Activated CD8-positive, alpha-beta memory T cell treated with anti-CD3 and anti-CD28 coated beads for 36 hours (primary cell): Measurements from ENCODE around the gene FOXO6. TPM values are rescaled to one million over a fixed set of nuclear protein-coding genes. Genes with fewer than 3 reads are reported as not detected.

Experiments used
- CTCF ChIA-PET: fragments of 350-600 bp; sonication (Branson Sonifier 250); formaldehyde crosslinking; loops from one replicate; lab custom pipeline; 2021; ENCODE audit warnings: antibody characterized with exemption; lab: Charles Lee
- POLR2A ChIA-PET: fragments of 350-600 bp; sonication (Branson Sonifier 250); formaldehyde crosslinking; loops from one replicate; lab custom pipeline; 2021; ENCODE audit warnings: antibody characterized with exemption; lab: Charles Lee
- total RNA-seq, 2 experiments: library from RNA; stranded (reverse); gene quantifications; one replicate each; pipeline ENCODE4 v1.2.3, GENCODE V29; 2021

Gene FOXO6
- total RNA-seq, 2 experiments from 2014 or later = 0.08 to 0.21 TPM

DNA sequence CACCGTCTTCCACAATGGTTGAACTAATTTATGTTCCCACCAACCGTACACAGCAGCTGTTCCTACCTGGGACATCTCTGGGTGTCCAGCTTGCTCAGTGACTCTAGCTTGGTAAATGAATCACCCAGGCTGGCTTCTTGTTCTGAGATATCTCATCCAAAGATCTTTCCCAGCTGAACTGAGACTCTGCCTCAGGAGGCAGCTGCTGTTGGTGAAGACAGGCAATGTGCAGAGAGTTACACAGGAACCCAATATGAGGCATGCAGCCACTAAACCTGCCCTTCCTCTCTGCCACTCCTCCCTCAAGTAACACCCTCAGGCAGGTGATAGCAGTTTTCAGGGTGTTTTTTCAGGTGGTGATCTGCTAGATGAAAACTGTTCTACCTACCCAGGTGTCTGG is 14.0 kb upstream of the FOXO6 start:
- ChIA-PET POLR2A (no interaction called here), CTCF (no interaction called here)

DNA sequence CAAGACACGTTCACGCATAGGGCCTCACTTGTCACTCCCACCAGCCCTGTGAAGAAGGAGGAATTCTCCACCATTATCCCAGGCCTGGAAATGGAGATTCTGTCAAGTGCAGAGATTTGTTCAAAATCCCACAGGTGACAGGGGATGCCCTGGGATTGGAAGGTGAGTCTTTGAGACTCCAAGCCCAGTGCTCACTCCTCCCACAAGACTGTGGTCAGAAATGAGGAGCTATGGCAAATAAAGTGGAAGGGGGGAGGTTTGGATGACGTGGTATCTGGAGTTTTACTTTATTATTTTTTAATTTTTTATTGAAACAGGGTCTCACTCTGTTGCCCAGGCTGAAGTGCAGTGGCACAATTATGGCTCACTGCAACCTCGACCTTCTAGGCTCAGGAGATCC is 12.8 kb upstream of the FOXO6 start:
- CTCF ChIA-PET = interaction anchor here (0.7 to 0.8 kb wide), 2 partner anchors 31 to 196 kb away, joined by 3 read pairs; no protein-coding TSS in a partner anchor

DNA sequence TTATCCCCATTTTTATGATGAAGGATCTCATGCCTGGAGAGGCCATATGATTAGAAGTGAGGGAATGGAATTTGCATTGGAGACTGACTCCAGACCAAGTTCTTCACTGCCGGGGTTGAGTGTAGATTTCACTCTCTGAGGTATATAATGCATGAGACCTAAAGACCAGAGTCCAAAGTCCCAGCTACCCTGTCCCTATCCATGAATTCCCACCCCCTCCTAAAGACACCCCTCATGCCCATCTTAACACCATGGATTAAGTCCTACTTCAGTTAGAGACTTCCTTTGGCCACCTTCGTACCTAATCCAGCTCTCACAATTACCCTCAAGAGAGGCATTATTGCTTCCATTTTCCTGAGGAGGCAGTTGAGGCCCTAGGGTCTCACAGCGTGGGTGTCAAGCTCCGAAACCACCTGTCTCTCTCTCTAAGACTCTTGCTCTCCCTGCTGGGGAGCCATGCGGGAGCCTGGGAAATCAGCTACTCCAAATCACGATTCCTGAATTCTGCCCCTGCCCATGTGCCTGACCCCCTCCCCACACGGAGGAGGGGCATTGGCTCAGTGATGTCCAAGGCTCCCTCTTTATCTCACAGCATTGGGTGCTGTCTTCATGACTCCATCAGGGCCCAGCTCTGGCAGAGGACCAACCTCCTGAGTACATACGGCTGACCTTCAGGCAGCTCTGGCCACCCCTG is 11.7 kb upstream of the FOXO6 start:
- POLR2A ChIA-PET = no interaction called here
- CTCF ChIA-PET = no interaction called here

More for the DNA sequence above, 12.8 kb upstream of the FOXO6 start:
- POLR2A ChIA-PET = no interaction called here

DNA sequence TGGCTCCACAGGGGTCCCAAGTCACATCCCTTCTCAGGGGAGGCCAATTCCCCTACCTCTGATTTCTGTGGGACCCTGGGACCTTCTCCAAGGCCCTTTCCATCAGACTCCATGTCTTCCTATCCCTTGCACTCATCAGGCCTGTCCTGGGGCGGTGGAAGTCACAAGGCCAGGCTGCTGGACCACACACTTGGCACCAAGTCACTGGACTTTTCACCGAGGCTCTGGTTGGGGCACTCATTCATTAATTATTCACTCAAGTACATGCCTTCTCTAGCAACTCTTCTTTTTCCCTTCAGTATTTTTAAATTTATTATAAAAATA is 11.2 kb upstream of the FOXO6 start:
- CTCF ChIA-PET = no interaction called here
- POLR2A ChIA-PET = no interaction called here

DNA sequence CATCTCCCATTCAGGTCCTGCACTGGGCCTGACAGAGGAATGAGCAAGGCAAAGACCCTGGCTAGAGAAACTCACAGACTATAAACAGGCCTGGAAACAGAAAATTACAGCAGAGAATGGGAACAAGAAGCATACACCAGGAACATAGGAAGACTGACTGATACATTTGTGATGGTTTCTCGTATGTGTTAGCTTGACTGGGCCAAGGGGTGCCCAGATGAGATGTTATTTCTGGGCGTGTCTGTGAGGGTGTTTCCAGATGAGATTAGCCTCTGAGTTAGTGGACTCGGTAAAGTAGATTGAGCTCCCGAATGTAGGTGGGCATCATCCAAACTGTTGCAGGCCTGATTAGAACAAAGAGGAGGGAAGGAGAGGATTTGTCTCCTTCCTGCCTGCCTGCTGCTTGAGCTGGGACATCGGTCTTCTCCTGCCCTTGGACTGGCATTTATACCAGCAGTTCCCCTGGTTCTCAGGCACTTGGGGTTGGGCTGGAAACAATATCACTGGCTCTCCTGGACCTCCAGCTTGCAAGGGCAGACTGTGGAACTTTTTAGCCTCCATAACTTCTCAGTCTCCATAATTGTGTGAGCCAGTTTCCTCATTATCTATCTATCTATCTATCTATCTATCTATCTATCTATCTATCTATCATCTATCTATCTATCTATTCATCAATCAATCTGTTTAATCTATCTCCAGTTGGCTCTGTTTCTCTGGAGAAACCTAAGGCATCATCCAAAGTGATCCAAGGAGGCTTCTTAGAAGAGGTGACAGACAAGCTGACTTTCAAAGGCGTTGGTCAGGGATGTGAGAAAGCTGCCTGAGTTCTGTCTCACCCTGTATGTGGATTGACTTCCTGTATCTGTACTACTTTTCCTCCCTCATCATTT is 9.7 kb upstream of the FOXO6 start:
- ChIA-PET CTCF (no interaction called here), POLR2A (interaction anchor here (0.6 kb wide), 1 partner anchor 42 kb away, joined by 12 read pairs; no protein-coding TSS in a partner anchor)

DNA sequence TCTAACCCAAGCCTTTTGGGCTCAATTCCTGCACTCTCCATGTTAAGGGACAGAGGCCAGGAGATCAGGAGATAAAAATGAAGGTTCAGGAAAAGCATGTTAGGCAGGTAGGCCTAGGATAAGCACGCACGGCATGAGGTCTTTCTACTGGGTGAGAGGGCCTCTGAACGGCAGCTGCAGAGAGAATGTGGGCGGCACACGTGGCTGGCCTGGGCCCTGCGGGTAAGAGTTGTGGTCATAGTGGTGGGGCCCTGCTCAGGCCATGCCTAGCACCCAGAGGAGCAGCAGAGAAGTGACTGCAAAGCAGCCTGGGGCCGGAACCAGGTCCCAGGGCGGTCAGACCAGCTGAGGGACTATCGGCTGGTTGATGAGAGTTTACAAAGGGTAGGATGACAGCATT is 7.5 kb upstream of the FOXO6 start:
- CTCF ChIA-PET = no interaction called here
- POLR2A ChIA-PET = no interaction called here

DNA sequence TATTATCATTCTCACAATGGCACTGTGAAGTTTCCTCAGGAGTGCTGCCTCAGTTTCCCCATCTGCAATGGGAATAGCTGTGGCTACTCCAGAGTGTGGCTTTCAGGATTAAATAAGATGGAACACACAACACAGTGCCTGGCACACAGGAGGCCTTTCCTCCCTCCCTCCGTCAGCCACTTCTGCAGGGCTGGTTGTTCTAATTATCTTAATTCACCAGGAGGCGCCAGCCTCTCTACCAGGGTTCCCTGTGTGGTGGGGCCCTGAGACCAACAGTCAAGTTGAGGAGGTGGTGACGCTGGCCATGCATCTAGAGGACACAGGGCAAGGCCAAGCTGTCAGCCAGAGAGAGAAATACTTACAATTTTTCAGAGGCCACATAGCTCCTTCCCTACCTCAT is 6.3 kb upstream of the FOXO6 start:
- ChIA-PET POLR2A (no interaction called here), CTCF (no interaction called here)

DNA sequence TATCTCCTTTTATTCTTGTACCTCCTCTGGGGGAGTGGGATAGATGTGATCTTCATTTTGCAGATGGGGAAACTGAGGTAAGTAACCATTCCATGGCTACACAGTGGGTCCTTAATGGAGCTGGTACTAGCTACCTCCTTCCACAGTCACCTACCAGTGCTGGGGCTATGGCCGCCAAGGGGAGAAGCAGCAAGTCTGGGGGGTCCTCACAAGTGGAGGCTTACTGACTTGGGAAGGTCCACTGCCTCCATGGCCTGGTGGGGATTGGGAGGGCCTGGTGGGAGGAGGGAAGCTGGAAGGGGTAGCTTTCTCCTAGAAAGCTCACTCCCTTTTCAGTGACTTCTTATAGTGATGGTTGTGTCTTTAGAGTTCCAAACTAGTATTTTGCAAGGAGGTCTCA is 5.9 kb upstream of the FOXO6 start:
- ChIA-PET POLR2A (no interaction called here), CTCF (no interaction called here)

DNA sequence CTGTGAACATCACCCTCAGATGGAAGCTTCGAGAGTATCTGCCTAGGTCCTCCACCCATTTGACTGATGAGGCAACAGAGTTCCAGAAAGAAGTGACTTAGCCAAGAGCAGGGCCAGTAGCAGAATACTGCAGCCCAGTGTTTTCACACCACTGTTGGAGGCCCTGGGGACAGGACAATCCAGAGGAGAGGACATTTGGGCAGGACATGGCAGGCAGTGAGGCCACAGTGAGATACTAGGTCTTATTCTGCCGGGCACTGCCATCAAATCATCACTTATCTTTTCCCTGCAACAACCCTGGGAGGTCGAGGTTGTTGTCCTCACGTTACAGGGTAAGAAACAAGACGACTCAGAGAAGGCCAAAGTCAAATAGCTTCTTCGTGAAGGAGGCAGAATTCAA is 5.5 kb upstream of the FOXO6 start:
- ChIA-PET CTCF (no interaction called here), POLR2A (no interaction called here)

DNA sequence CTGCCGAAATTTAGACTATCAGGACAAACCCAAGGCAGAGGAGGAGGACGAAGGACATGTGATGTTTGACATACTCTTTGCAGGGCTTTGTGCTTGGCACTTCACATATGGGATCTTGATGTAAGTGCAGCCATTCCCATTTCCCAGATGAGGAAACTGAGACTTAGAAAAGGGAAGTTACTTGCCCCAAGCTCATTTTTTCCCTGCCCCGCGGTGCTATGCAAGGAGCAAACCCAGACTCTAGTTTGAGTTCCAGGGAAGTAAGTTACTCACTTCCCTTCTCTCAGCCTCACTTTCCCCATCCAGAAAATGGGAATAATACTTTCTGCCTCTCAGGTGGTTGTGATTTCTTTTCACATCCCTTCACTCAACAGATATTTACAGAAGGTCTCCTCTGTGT is 4.5 kb upstream of the FOXO6 start:
- POLR2A ChIA-PET = no interaction called here
- CTCF ChIA-PET = no interaction called here

DNA sequence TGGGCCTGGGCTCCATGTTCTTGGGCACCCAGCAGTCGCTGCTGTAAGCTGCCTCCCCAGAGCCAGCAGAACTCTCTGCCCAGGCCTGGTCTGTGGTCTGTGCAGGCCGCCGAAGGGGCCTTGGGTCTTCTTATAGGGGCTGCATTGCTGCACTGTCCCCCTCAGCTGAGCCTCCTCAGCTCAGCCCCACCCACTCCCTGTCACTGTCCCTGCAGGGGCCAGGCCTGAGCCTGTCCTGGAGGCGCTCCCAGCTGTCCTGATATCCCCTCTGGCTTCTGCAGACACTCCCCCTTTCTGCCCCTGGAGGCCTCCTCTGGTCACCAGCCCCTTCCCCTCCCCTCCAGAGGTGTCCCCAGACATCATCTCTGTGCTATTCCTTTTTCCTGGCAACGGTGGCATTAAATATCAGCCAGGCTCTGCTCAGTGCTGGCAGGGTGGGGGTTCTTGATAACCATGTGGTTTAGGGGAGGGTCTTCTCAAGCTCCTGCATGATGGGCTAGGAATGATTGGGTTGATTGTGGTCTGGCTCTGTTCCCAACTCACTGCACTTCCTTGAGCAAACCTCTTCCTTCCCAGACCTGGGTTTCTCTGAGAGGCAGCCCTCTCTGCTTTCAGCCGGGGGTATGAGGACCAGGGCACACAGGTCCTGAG is 3.7 kb upstream of the FOXO6 start:
- POLR2A ChIA-PET = no interaction called here
- CTCF ChIA-PET = no interaction called here

DNA sequence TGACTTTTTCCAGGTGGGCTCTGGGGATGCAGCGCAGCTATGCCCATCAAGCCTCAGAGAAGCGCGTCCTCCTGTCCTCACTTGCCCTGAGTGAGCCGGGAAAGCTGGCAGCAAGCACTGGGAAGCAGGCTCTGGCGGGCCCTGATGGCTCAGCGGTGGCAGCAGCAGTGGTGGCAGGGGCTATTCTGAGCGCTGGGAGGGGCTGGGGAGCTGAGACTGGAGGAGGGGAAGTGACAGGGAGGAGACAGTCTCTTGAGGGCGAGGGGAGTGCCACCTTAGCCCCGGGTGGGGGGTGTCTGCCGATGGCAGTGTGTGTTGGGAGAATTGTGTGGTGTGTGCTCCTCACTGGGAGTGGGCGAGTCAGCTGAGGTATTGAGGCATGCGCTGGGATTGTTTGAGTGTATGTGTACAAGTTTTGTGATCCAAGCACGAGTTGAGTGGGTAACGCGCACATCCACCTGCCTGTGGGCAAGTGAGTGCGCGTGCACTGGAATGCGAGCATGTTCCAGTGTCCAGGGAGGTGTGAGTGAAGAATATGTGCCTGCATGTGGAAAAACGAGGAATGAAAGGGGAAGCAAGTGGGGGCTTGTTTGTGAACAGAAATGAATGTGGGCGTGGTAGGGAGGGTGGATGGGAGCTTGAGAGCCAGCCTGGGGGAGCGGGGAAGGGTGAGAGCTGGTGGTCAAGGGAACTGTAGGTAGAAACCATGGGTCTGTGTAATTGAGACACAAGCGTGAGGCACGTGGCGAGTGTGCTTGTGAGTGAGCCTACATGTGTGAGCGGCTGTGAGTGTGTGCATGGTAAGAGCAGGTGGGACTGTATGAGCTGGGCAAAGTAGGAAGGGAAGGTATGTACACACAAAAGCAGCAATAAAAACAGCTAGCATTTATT is 2.9 kb upstream of the FOXO6 start:
- CTCF ChIA-PET = interaction anchor here (1.2 kb wide), 1 partner anchor 25 kb away, joined by 3 read pairs; no protein-coding TSS in a partner anchor
- POLR2A ChIA-PET = interaction anchor here (0.5 kb wide), 1 partner anchor 25 kb away, joined by 3 read pairs; no protein-coding TSS in a partner anchor

DNA sequence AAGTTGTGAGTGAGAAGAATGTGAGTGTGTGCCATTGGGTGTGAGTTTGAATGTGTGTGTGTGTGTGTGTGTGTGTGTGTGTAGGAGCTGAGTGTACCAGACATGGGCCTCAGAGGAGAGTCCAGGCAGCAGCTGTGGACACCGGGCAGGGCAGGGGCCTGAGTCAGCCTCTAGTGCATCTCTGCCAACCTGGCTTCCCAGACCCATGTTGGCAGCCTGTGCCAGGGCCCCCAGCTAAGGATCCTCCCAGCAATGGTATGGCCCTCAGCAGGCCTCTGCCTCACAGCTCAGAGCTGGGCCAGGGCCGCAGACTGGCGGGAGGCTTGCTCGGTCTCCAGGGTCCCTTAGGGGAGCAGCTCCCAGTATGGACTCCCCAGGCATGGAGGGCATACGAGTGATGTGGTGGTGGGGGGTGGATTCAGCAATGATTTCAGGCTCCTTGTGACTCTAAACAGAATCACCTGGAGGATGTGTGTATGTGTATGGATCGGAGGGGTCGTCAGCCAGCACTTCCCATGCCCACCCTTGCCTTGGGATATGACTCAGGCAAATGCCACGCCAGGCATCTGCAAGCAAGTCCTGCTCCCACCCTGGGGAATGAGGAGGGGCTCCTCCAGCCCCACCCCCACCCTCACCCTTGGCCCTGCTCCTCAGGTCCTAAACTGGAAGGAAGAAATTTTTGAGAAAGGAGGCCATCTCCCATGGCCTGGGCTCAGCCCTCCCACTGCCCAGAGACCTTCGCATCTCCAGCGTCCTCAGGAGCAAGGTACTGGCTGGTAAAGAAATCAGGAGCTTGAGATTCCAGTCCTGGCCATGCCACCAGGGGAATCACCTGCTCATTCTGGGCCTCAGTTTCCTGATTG is 1.8 kb upstream of the FOXO6 start:
- ChIA-PET CTCF (interaction anchor here (1.2 kb wide), 1 partner anchor 26 kb away, joined by 3 read pairs; no protein-coding TSS in a partner anchor), POLR2A (interaction anchor here (0.6 kb wide), 1 partner anchor 1394 kb away, joined by 4 read pairs; no protein-coding TSS in a partner anchor)

DNA sequence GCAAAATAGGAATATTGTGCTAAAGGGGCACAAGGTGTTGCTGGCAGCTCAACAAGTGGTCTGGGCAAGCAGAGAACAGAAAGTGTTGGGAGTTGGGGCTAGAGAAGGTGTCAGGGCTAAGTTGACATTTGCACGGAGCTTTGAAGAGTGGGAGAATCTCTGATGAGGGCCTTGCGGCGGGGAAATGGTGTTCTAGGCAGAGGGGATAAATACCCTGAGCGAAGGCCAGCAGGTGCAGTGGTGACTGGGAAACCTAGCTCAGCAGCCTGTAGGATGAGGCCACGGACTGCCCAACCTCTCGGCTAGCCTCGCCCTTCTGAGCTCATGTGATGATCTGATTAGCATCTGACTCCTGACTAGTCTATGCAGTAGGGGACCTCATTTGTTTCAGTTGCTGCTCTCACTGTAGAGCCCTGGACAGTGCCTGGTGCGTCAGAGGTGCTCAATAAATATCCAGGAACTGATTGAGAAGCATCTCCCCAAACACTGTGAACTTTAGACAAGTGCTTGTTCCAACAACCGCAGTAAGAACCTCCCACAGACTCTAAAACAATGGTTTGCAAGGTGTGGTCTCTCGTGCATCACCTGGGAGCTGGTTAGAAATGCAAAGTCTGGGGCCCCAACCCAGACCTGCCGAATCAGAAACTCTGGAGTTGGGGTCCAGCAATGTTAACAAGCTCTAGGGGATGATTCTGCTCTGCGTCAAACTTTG is 1.0 kb upstream of the FOXO6 start:
- ChIA-PET POLR2A (interaction anchor here (0.6 kb wide), 1 partner anchor 1393 kb away, joined by 4 read pairs; no protein-coding TSS in a partner anchor), CTCF (no interaction called here)

DNA sequence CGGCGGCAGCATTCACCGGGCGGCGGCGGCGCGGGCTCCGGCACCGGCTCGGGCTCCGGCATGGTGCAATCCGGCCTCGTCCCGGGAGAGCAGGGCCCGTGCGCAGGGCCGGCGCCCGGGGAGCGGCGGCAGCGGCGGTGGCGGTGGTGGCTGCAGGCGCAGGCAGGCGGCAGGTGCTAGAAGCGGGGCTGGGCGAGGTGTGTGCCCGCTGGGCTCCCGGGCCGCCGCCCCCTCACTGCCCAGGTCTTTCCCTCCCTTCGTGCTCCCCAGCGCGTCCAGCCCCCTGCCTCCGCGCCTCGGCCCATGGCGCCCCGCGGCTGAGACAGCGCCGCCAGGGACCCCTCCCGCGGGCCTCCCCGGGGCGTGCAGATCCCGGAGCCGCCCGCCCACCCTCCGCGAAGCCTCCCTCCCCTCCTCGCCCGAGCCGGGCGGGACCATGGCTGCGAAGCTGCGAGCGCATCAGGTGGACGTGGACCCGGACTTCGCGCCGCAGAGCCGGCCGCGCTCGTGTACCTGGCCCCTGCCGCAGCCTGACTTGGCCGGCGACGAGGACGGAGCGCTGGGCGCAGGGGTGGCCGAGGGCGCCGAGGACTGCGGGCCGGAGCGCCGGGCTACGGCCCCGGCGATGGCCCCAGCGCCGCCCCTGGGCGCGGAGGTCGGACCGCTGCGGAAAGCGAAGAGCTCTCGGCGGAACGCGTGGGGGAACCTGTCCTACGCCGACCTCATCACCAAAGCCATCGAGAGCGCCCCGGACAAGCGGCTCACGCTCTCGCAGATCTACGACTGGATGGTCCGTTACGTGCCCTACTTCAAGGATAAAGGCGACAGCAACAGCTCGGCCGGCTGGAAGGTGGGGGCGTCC is 492 bp downstream of the FOXO6 start:
- POLR2A ChIA-PET = no interaction called here
- CTCF ChIA-PET = interaction anchor here (1.0 to 1.3 kb wide), 2 partner anchors 54 to 56 kb away, joined by 3 to 4 read pairs; no protein-coding TSS in a partner anchor

DNA sequence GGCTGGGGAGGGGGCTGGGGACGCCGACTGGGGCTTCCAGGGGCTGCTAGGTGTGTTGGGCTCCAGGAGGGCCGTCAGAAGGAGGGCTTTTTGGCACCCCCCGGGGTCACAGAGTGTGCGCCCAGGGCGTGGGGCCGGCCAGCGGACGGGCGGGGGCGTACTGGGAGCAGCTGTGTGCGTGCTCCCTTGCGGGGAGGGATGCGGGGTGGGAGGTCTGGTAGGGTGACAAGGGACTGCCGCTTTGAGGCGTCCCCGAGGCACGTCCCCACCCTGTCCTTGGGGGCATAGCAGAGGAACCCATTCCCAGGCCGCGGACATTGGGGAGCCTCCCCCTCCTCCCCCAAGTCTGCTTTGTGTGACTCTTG is 1.1 kb downstream of the FOXO6 start:
- POLR2A ChIA-PET = no interaction called here
- CTCF ChIA-PET = interaction anchor here (1.3 to 1.5 kb wide), 2 partner anchors 54 to 80 kb away, joined by 3 to 4 read pairs; no protein-coding TSS in a partner anchor
